Kidney (tissue), 14 donors: ENCODE measurements around the gene CPED1. TPM values are rescaled to one million over a fixed set of nuclear protein-coding genes. Genes with fewer than 3 reads are reported as not detected.
A peak's percentile ranks its signal among the peaks of the same experiment; 100 is the strongest.

Experiments
- DNase-seq, 5 donors: peaks; one replicate each; pipeline ENCODE4 v3.0.0-alpha.2; 2013 to 2020
- FAIRE-seq: peaks from 2 replicates; lab custom pipeline; 2012; peaks lifted over from hg19 to GRCh38; lab: Jason Lieb, UNC
- H3K27ac ChIP-seq, 2 donors: one replicate each; pipeline ENCODE4 v1.7.0; 2013; ENCODE audit warnings: low read depth in 2 of 2, low read length in 2 of 2, inconsistent platforms in 1 of 2
- H3K27me3 ChIP-seq: one replicate; pipeline ENCODE4 v1.7.1; 2013; ENCODE audit warnings: low read length, inconsistent platforms; ENCODE audit not compliant: control insufficient read depth, insufficient read depth
- H3K36me3 ChIP-seq, 3 donors: one replicate each; pipeline versions ENCODE4 v1.7.0 to v1.7.1; 2013; ENCODE audit warnings: low read length in 3 of 3, control low read depth in 1 of 3, inconsistent platforms in 1 of 3; ENCODE audit not compliant: insufficient read depth in 3 of 3, control insufficient read depth in 2 of 3
- H3K4me1 ChIP-seq, 3 donors: one replicate each; pipeline versions ENCODE4 v1.7.0 to v1.7.1; 2013; ENCODE audit warnings: low read length in 3 of 3, inconsistent platforms in 1 of 3, low read depth in 1 of 3; ENCODE audit not compliant: control insufficient read depth in 2 of 3, insufficient read depth in 2 of 3
- H3K4me3 ChIP-seq, 3 donors: one replicate each; pipeline versions ENCODE4 v1.7.0 to v1.8.1; 2013; ENCODE audit warnings: low read length in 3 of 3, control low read depth in 1 of 3, inconsistent platforms in 1 of 3
- H3K9ac ChIP-seq, 3 donors: one replicate each; pipeline versions ENCODE4 v1.7.0 to v1.7.1; 2013; ENCODE audit warnings: low read length in 3 of 3, control low read depth in 1 of 3, inconsistent platforms in 1 of 3
- H3K9me3 ChIP-seq, 3 donors: one replicate each; pipeline versions ENCODE4 v1.7.0 to v1.7.1; 2013; ENCODE audit warnings: low read length in 3 of 3, control low read depth in 1 of 3, inconsistent platforms in 1 of 3; ENCODE audit not compliant: control insufficient read depth in 2 of 3, insufficient read depth in 1 of 3
- CTCF ChIP-seq: IDR thresholded peaks from 3 replicates; pipeline ENCODE4 v1.5.1; 2012; ENCODE audit warnings: mild to moderate bottlenecking, moderate library complexity, borderline replicate concordance; ENCODE audit not compliant: insufficient read depth; ENCODE audit errors: extremely low read depth
- intact Hi-C: fragments of 100-400 bp; cut with DNase I; formaldehyde crosslinking; loops from one replicate; pipeline ENCODE4 v1.11.1; 2022
- polyA plus RNA-seq: library from polyadenylated mRNA; stranded (reverse); fragments of 350-450 nt; fragmentation: Illumina TruSeq; extraction: RNeasy Lipid Tissue Mini Kit (QIAGEN cat#74804); gene quantifications from one replicate; pipeline ENCODE4 v1.2.3, GENCODE V29; 2014; ENCODE audit warnings: low read depth, low replicate concordance; ENCODE audit not compliant: insufficient read depth
- total RNA-seq: library from RNA; stranded (reverse); fragmentation: NEBNext Ultra II Directional; extraction: Animal tissue kit (Norgen Biotek cat#: 25700); gene quantifications from one replicate; pipeline ENCODE4 v1.2.1, GENCODE V29; 2021
- donor health status: control.
- donor health status: control.
- donor health status: control.
- donor health status: control.
- donor health status: control.
- donor health status: DM: yes; HTN: yes; CAD: no.
- donor health status: Normal renal cell carcinoma (clear cell type).

Gene CPED1
- total and polyA plus RNA-seq, 2 donors from 2014 or later: 2.9 to 16.9 TPM

- DNase-seq: no peak
- H3K27me3 ChIP-seq: no peaks in the 10 kb centered on the region
- H3K4me1 ChIP-seq: no peaks in the 10 kb centered on the region
- intact Hi-C loops: no loop called here
- H3K9ac ChIP-seq: no peak overlapping the region
- no peak for TF ChIP-seq CTCF
- H3K27ac ChIP-seq: no peak overlapping the region
- no peaks in the 10 kb centered on the region for H3K9me3 ChIP-seq
- no peak overlapping the region for H3K4me3 ChIP-seq
- no peak for FAIRE-seq
- no peaks in the 10 kb centered on the region for H3K36me3 ChIP-seq
Measured at GRCh38 chr7:121017586-121017985, 29.1 kb downstream of the CPED1 start.

GRCh38 chr7:121019018-121019417, 30.5 kb downstream of the CPED1 start:
- Histone ChIP-seq H3K4me3 (no peak overlapping the region), H3K36me3 (no peaks in the 10 kb centered on the region), H3K9me3 (no peaks in the 10 kb centered on the region), H3K4me1 (no peaks in the 10 kb centered on the region), H3K27ac (no peak overlapping the region), H3K9ac (no peak overlapping the region), H3K27me3 (no peaks in the 10 kb centered on the region)
- FAIRE-seq (no peak), DNase-seq (no peak)
- no peak for TF ChIP-seq CTCF
- intact Hi-C loops: no loop called here

GRCh38 chr7:121020249-121020988, 31.9 kb downstream of the CPED1 start:
- Histone ChIP-seq H3K4me1 (no peaks in the 10 kb centered on the region), H3K4me3 (no peak overlapping the region), H3K9me3 (no peaks in the 10 kb centered on the region), H3K27ac (no peak overlapping the region), H3K27me3 (no peaks in the 10 kb centered on the region), H3K9ac (no peak overlapping the region), H3K36me3 (no peaks in the 10 kb centered on the region)
- TF ChIP-seq CTCF: no peak
- DNase-seq (peak in 1 of 5 donors; percentile 45), FAIRE-seq (no peak)
- intact Hi-C loops: no loop called here
